ENCODE results near the gene EBLN1. TPM values are rescaled to one million over a fixed set of nuclear protein-coding genes. Genes with fewer than 3 reads are reported as not detected.

The EBLN1 gene
- total RNA-seq, 1 experiment from 2014 or later, result not detected

- H4K20me1 ChIP-seq (ENCODE audit: control insufficient read depth, insufficient read depth, insufficient read length), result no peaks in the 10 kb centered on the region
- peaks cover 5 to 8% of the 10 kb centered on the region in 2 experiments; a peak in 2 of 4 replicates for H3K4me1 Mint-ChIP-seq
- no peak overlapping the region for H3K27ac ChIP-seq (ENCODE audit: insufficient read length, low read depth, low read length)
- no peak for DNase-seq
- H3K27me3 Mint-ChIP-seq (ENCODE audit: low read depth), result peaks cover 16% of the 10 kb centered on the region
- H2AFZ ChIP-seq (ENCODE audit: low read length), result peak overlapping the region; percentile 79
- no peak overlapping the region for H3K23ac ChIP-seq (ENCODE audit: insufficient read length, low read depth, low read length)
- no peak overlapping the region for H3K14ac ChIP-seq (ENCODE audit: insufficient read depth, low read length)
- H3K36me3 Mint-ChIP-seq (ENCODE audit: insufficient read depth in 1 of 3, low read depth in 3 of 3), result peaks cover 0 to 3% (median 0%) of the 10 kb centered on the region in 3 experiments; a peak in 1 of 7 replicates
- H2BK20ac ChIP-seq (ENCODE audit: low read depth, low read length, poor library complexity, severe bottlenecking), result no peak overlapping the region
- H2BK5ac ChIP-seq (ENCODE audit: insufficient read length, low read length), result no peak overlapping the region
- no CpG with 5 or more reads among the region's 6 CpGs for WGBS (ENCODE audit: extremely low coverage, insufficient read length, low lambda C conversion rate)
- no peak overlapping the region for H3K56ac ChIP-seq (ENCODE audit: insufficient read length, low read depth, low read length)
- H3K4ac ChIP-seq (ENCODE audit: low read depth, low read length), result no peak overlapping the region
- H3K27me3 ChIP-seq (ENCODE audit: insufficient read depth, low read length), result no peaks in the 10 kb centered on the region
- H2BK12ac ChIP-seq (ENCODE audit: insufficient read length, low read depth, low read length), result no peak overlapping the region
- no peak for TF ChIP-seq CTCF (conservative IDR thresholded peaks at IDR 0.05)
- no peak overlapping the region for H2BK120ac ChIP-seq (ENCODE audit: low read depth, low read length, poor library complexity, severe bottlenecking)
- H3K9me3 ChIP-seq (ENCODE audit: control insufficient read depth, low read depth, low read length), result no peaks in the 10 kb centered on the region
- H3K79me2 ChIP-seq (ENCODE audit: insufficient read depth, low read length), result no peaks in the 10 kb centered on the region
- no peak overlapping the region for H4K91ac ChIP-seq (ENCODE audit: insufficient read length, low read depth, low read length)
- H3K27ac Mint-ChIP-seq, result no peak overlapping the region
- H4K5ac ChIP-seq (ENCODE audit: insufficient read length, low read depth, low read length), result no peak overlapping the region
- H3K9me3 Mint-ChIP-seq, result peaks cover 0 to 4% of the 10 kb centered on the region in 2 experiments; a peak in 1 of 5 replicates
- H3K4me3 Mint-ChIP-seq, result peak overlapping the region; percentile 81 to 91
- no peak overlapping the region for H3T11ph ChIP-seq (ENCODE audit: low read length)
- peak overlapping the region; percentile 68 for H3K4me2 ChIP-seq (ENCODE audit: insufficient read depth, insufficient read length, low read length)
- H3K18ac ChIP-seq (ENCODE audit: insufficient read length, low read depth, low read length), result no peak overlapping the region
- no peaks in the 10 kb centered on the region for H3K4me1 ChIP-seq (ENCODE audit: insufficient read depth, low read length)
- H3K9ac ChIP-seq (ENCODE audit: extremely low read depth, insufficient read length, low read length), result peak overlapping the region; percentile 62
- no peak overlapping the region for H2AK5ac ChIP-seq (ENCODE audit: insufficient read length, low read length)
- H3K79me1 ChIP-seq (ENCODE audit: insufficient read depth, low read depth, low read length, poor library complexity, severe bottlenecking), result no peaks in the 10 kb centered on the region
- no peak overlapping the region for H2BK15ac ChIP-seq (ENCODE audit: low read depth, low read length)
- no peak overlapping the region for H4K8ac ChIP-seq (replicated peaks; ENCODE audit: insufficient read length, low read depth, low read length)
- H3K23me2 ChIP-seq (ENCODE audit: insufficient read length, low read depth, low read length, poor library complexity, severe bottlenecking), result no peaks in the 10 kb centered on the region
These were observed 12.0 kb upstream of the EBLN1 start for GRCh38 chr10:22229802-22230157.

All from H9 (cell line).